ENCODE results near the gene MLLT3. TPM values are rescaled to one million over a fixed set of nuclear protein-coding genes. Genes with fewer than 3 reads are reported as not detected.

The MLLT3 gene
- total and polyA plus RNA-seq, 2 of the 13 experiments (the other 11 are each of a cell fraction or from before 2014, with no cell fraction given) = 12.3 to 12.6 TPM

- TF ChIP-seq GTF3A (CRISPR knock-in tag; conservative IDR thresholded peaks at IDR 0.05) (no peak), CENPT (CRISPR knock-in tag; IDR thresholded peaks at IDR 0.05; ENCODE audit: low read depth) (no peak)
Observed at GRCh38 chr9:20297646-20298084, 324.6 kb downstream of the MLLT3 start (continued).

- Histone ChIP-seq H3K4me2 (ENCODE audit: low read depth, low read length) (no peak overlapping the region), H3K27ac (ENCODE audit: extremely low read length, insufficient read depth, low read length) (no peak overlapping the region), H3K9me3 (ENCODE audit: low read length) (no peaks in the 10 kb centered on the region), H4K20me1 (ENCODE audit: insufficient read depth, low read length) (no peaks in the 10 kb centered on the region), H2AFZ (ENCODE audit: low read length) (no peak overlapping the region), H3K36me3 (replicated peaks in 1 of 2; ENCODE audit: control insufficient read depth in 1 of 2, insufficient read depth in 2 of 2, low read length in 2 of 2) (no peaks in the 10 kb centered on the region), H3K79me2 (ENCODE audit: insufficient read depth, low read length) (no peaks in the 10 kb centered on the region), H3K9ac (ENCODE audit: insufficient read depth, low read depth, low read length) (no peak overlapping the region), H3K4me3 (replicated peaks in 1 of 3; ENCODE audit: insufficient read depth in 1 of 3, low read depth in 2 of 3, low read length in 3 of 3) (no peak overlapping the region), H3K4me1 (ENCODE audit: insufficient read depth, low read length) (peaks cover 32% of the 10 kb centered on the region), H3K27me3 (ENCODE audit: control insufficient read depth in 1 of 2, insufficient read depth in 2 of 2, low read length in 2 of 2) (no peaks in the 10 kb centered on the region; a peak in 1 of 5 replicates)
- POLR2A ChIA-PET = no interaction called here
- no TSS peak for BruUV-seq (replicated peaks)
- in situ Hi-C loops (cut with HindIII; ENCODE audit: extremely low pct_ligation_motif_present, low pct_unique_long_range_greater_than_20kb) (no loop called here), intact Hi-C loops (cut with micrococcal nuclease; ENCODE audit: unreplicated experiment) (no loop called here)
- TF ChIP-seq ZNF761 (CRISPR knock-in tag; conservative IDR thresholded peaks at IDR 0.05) = no peak
- no peak for TF ChIP-seq KAT7 (CRISPR knock-in tag; IDR thresholded peaks at IDR 0.05; ENCODE audit: borderline replicate concordance)
- no peak for TF ChIP-seq PAF1 (CRISPR knock-in tag; IDR thresholded peaks at IDR 0.05)
- no peak for TF ChIP-seq TFE3 (CRISPR knock-in tag; IDR thresholded peaks at IDR 0.05)
- TF ChIP-seq LCORL (IDR thresholded peaks at IDR 0.05) = no peak
- TF ChIP-seq LCORL (CRISPR knock-in tag; IDR thresholded peaks at IDR 0.05) = no peak
- TF ChIP-seq CEBPB (IDR thresholded peaks at IDR 0.05; ENCODE audit: borderline replicate concordance, low read depth, low read length) = no peak
- TF ChIP-seq ADNP (CRISPR knock-in tag; IDR thresholded peaks at IDR 0.05) = no peak
- peak; percentile 92 for TF ChIP-seq BCL6 (CRISPR knock-in tag; IDR thresholded peaks at IDR 0.05)
- FAIRE-seq = no peak
- peak; percentile 66 for ATAC-seq
- WGBS (ENCODE audit: low lambda C conversion rate) = 45% methylated on average over 1 of the region's 1 CpG
- DNase-seq (ENCODE audit: low spot score) = peak; percentile 10
- CTCF ChIA-PET (ENCODE audit: low intra/inter-chr PET ratio, low total read pairs) = no interaction called here
Observed at GRCh38 chr9:20295555-20295954, 326.7 kb downstream of the MLLT3 start.

Measured in HepG2 (cell line).